Right atrium auricular region (tissue), 2 donors: ENCODE results near the gene HSPB9. TPM values are rescaled to one million over a fixed set of nuclear protein-coding genes. Genes with fewer than 3 reads are reported as not detected.

Experiments
- DNase-seq: peaks from one replicate; pipeline ENCODE4 v3.0.0-alpha.2; 2019; ENCODE audit warnings: low spot score
- H3K27ac ChIP-seq, 2 donors: fragments of 200-600 bp; sonication (generic); 1 replicate in 1 of 2; 2 replicates in 1 of 2; pipeline ENCODE4 v1.5.1; 2016 to 2019
- H3K27me3 ChIP-seq, 2 donors: fragments of 200-600 bp; sonication (generic); one replicate each; pipeline versions ENCODE4 v1.5.1 to v1.6.0; 2017 to 2019
- H3K36me3 ChIP-seq: fragments of 200-600 bp; sonication (generic); one replicate; pipeline ENCODE4 v1.5.1; 2016
- H3K4me1 ChIP-seq, 2 donors: fragments of 200-600 bp; sonication (generic); one replicate each; pipeline versions ENCODE4 v1.5.1 to v1.6.0; 2017 to 2019
- H3K4me3 ChIP-seq, 2 donors: fragments of 200-600 bp; sonication (generic); 1 replicate in 1 of 2; 2 replicates in 1 of 2; pipeline ENCODE4 v1.5.1; 2017 to 2019; ENCODE audit warnings: mild to moderate bottlenecking in 1 of 2, moderate library complexity in 1 of 2
- H3K9me3 ChIP-seq, 2 donors: fragments of 200-600 bp; sonication (generic); one replicate each; pipeline ENCODE4 v1.5.1; 2019
- CTCF ChIP-seq, 2 donors: fragments of 200-600 bp; sonication (generic); IDR thresholded peaks; one replicate each; pipeline ENCODE4 v1.5.1; 2019; ENCODE audit warnings: antibody characterized with exemption in 2 of 2
- total RNA-seq, 2 donors: library from RNA; depleted of rRNA; stranded (reverse); fragments of >200 nt; gene quantifications; one replicate each; pipeline ENCODE4 v1.1.0, GENCODE V29; 2016

The HSPB9 gene
- total RNA-seq: not detected

GRCh38 chr17:42122371-42123303, at the start of gene HSPB9:
HSPB9 (plus strand) TSS chr17:42122804; CDS start chr17:42122851, 47 bp downstream.
- Histone ChIP-seq H3K4me1 (peaks cover 0 to 27% of the 10 kb centered on the region in 2 donors), H3K9me3 (no peaks in the 10 kb centered on the region), H3K27me3 (no peaks in the 10 kb centered on the region), H3K4me3 (peak within 1 kb of the TSS in 1 of 2 donors; percentile 7), H3K27ac (peak within 1 kb of the TSS in 1 of 2 donors; percentile 73), H3K36me3 (peaks cover 39% of the 10 kb centered on the region)
- no peak for TF ChIP-seq CTCF (IDR thresholded peaks at IDR 0.05)
- DNase-seq: no peak

GRCh38 chr17:42075789-42076188, 46.8 kb upstream of the HSPB9 start:
- no peak for TF ChIP-seq CTCF (IDR thresholded peaks at IDR 0.05)
- H3K4me1 ChIP-seq: peaks cover 0 to 9% of the 10 kb centered on the region in 2 donors
- DNase-seq: no peak
- H3K4me3 ChIP-seq: no peak overlapping the region
- no peak overlapping the region for H3K27ac ChIP-seq
- peaks cover 0 to 12% of the 10 kb centered on the region in 2 donors for H3K27me3 ChIP-seq
- no peaks in the 10 kb centered on the region for H3K36me3 ChIP-seq
- H3K9me3 ChIP-seq: no peaks in the 10 kb centered on the region

GRCh38 chr17:42076797-42077559, 45.6 kb upstream of the HSPB9 start:
- no peak for TF ChIP-seq CTCF (IDR thresholded peaks at IDR 0.05)
- Histone ChIP-seq H3K9me3 (no peaks in the 10 kb centered on the region), H3K4me1 (peaks cover 0 to 9% of the 10 kb centered on the region in 2 donors), H3K36me3 (no peaks in the 10 kb centered on the region), H3K4me3 (no peak overlapping the region), H3K27me3 (peaks cover 0 to 5% of the 10 kb centered on the region in 2 donors), H3K27ac (no peak overlapping the region)
- DNase-seq: no peak

DNA sequence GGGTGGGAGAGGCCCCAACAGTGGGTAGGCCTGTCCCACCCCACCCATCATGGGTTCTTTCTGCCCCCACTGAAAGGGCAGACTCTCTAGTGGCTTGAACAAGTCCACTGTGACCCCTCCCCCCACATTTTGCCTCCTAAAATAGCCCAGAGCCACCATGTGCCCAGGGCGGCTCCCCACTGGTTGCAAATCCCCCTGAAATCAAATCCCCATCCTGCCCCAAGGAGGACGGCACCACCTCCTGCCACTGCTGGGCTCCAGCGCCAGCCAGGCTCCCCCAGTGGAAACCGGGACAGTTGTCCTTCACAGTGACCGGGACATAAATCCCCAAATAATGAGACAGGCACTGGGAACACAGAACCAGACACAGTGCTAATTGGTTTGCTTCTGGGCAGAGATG, 44.8 kb upstream of the HSPB9 start:
- Histone ChIP-seq H3K9me3 (no peaks in the 10 kb centered on the region), H3K4me3 (no peak overlapping the region), H3K27me3 (peaks cover 0 to under 1% of the 10 kb centered on the region in 2 donors), H3K36me3 (no peaks in the 10 kb centered on the region), H3K4me1 (peaks cover 0 to 1% of the 10 kb centered on the region in 2 donors), H3K27ac (no peak overlapping the region)
- DNase-seq: no peak
- no peak for TF ChIP-seq CTCF (IDR thresholded peaks at IDR 0.05)

GRCh38 chr17:42078396-42079043, 44.1 kb upstream of the HSPB9 start:
- H3K36me3 ChIP-seq: no peaks in the 10 kb centered on the region
- no peak for DNase-seq
- H3K27ac ChIP-seq: no peak overlapping the region
- H3K4me1 ChIP-seq: no peaks in the 10 kb centered on the region
- no peak for TF ChIP-seq CTCF (IDR thresholded peaks at IDR 0.05)
- H3K9me3 ChIP-seq: no peaks in the 10 kb centered on the region
- no peak overlapping the region for H3K4me3 ChIP-seq
- no peaks in the 10 kb centered on the region for H3K27me3 ChIP-seq
